A673 (cell line): ENCODE measurements around the gene CHID1. TPM values are rescaled to one million over a fixed set of nuclear protein-coding genes. Genes with fewer than 3 reads are reported as not detected.

Experiments
- BruUV-seq: library from RNA; stranded (reverse); fragments of 400-500 nt; replicated peaks from 2 replicates; lab custom pipeline; 2021; lab: Mats Ljungman, UMichigan
- CTCF ChIA-PET: fragments of 300-600 bp; sonication (Branson Sonifier 250); formaldehyde crosslinking; loops from one replicate; lab custom pipeline; 2022; ENCODE audit warnings: antibody characterized with exemption; lab: Charles Lee
- POLR2A ChIA-PET: fragments of 300-600 bp; sonication (Branson Sonifier 250); formaldehyde crosslinking; loops from one replicate; lab custom pipeline; 2022; ENCODE audit warnings: antibody characterized with exemption; ENCODE audit not compliant: low non-redundant PET; lab: Charles Lee
- DNase-seq: peaks from one replicate; pipeline ENCODE4 v3.0.0-alpha.2; 2015; ENCODE audit warnings: low spot score
- H3K27ac ChIP-seq: fragments of 200-600 bp; sonication (generic); 2 replicates; pipeline ENCODE4 v1.5.1; 2016; ENCODE audit warnings: mixed run types, low read depth, mild to moderate bottlenecking, mixed read lengths, antibody characterized with exemption, low read length; ENCODE audit not compliant: poor library complexity, severe bottlenecking
- H3K27me3 ChIP-seq: fragments of 200-600 bp; sonication (generic); replicated peaks from 2 replicates; pipeline ENCODE4 v1.6.1; 2017; ENCODE audit warnings: mixed run types, low read depth, mild to moderate bottlenecking, mixed read lengths, antibody characterized with exemption, low read length; ENCODE audit not compliant: insufficient read depth, poor library complexity
- H3K36me3 ChIP-seq: fragments of 200-600 bp; sonication (generic); 2 replicates; pipeline ENCODE4 v1.6.1; 2016; ENCODE audit warnings: mixed run types, mild to moderate bottlenecking, mixed read lengths, antibody characterized with exemption, low read length; ENCODE audit not compliant: insufficient read depth, poor library complexity, severe bottlenecking
- H3K4me1 ChIP-seq: fragments of 200-600 bp; sonication (generic); 2 replicates; pipeline ENCODE4 v1.6.1; 2017; ENCODE audit warnings: mixed run types, mild to moderate bottlenecking, mixed read lengths, antibody characterized with exemption, low read length; ENCODE audit not compliant: insufficient read depth, poor library complexity, severe bottlenecking
- H3K4me3 ChIP-seq: fragments of 200-600 bp; sonication (generic); 2 replicates; pipeline ENCODE4 v1.5.1; 2016; ENCODE audit warnings: low read depth, mixed run types, mild to moderate bottlenecking, mixed read lengths, low read length; ENCODE audit not compliant: poor library complexity, severe bottlenecking
- H3K9me3 ChIP-seq: fragments of 200-600 bp; sonication (generic); 2 replicates; pipeline ENCODE4 v1.6.1; 2016; ENCODE audit warnings: mixed run types, low read depth, mild to moderate bottlenecking, mixed read lengths, antibody characterized with exemption, low read length; ENCODE audit not compliant: poor library complexity, severe bottlenecking
- EZH2 ChIP-seq: fragments of 200-600 bp; sonication (generic); IDR thresholded peaks from 2 replicates; pipeline ENCODE4 v1.6.1; 2017; ENCODE audit warnings: borderline replicate concordance, low read depth, mild to moderate bottlenecking, mixed read lengths, antibody characterized with exemption, low read length; ENCODE audit not compliant: poor library complexity, severe bottlenecking
- intact Hi-C: fragments of 100-400 bp; cut with micrococcal nuclease; formaldehyde crosslinking; loops from one replicate; pipeline ENCODE4 v1.10.0; 2022; ENCODE audit not compliant: unreplicated experiment
- total RNA-seq: library from RNA; stranded (reverse); gene quantifications from 2 replicates; pipeline ENCODE4 v1.2.3, GENCODE V29; 2021
- TF ChIP-seq, protein P1 (sequence below): fragments of 300-800, 200-600 bp; sonication (generic); conservative IDR thresholded peaks from 2 replicates; pipeline ENCODE4 v1.5.1; 2017; ENCODE audit warnings: low read depth, mild to moderate bottlenecking, antibody characterized with exemption, low read length, moderate library complexity, mixed read lengths

The CHID1 gene
- total RNA-seq, 1 experiment from 2014 or later, result 105 TPM

DNA sequence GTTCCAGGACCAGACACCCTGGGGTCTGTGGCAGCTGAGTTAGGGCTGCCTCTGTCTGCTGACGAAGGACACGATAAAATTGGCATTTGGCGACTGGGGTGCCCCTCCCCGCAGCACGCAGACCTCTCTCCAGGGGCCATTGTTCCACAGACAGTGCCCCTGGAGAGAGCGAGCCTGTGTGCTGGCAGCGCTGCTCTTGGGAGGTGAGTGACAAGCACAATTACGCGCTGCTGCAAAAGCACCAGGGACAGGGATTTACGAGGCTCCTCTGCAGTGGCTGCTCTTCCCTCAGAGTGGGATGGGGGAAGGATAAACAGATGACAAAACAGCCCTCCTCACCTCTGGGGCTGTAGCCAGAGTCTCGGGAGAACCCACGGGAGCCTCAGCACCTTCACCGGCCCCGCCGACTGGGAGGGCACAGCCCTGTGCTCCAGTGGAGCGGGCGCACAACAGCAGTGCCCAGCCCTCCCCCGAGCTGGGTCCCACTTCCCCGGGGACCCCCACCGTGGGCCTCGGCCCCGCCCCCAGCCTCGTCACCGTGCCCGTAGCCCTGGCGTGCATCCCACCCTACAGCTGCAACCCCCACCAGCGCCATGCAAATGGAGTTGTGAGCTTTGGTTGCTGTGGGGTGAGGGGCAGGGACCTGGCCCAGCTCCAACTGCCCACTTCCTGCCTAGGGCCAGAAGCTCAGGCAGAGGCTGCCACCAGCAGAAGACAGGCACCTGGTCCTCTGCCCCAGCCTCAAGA is 19.6 kb downstream of the CHID1 start:
- no peak for TF ChIP-seq EZH2
- TF ChIP-seq, protein P1, sequence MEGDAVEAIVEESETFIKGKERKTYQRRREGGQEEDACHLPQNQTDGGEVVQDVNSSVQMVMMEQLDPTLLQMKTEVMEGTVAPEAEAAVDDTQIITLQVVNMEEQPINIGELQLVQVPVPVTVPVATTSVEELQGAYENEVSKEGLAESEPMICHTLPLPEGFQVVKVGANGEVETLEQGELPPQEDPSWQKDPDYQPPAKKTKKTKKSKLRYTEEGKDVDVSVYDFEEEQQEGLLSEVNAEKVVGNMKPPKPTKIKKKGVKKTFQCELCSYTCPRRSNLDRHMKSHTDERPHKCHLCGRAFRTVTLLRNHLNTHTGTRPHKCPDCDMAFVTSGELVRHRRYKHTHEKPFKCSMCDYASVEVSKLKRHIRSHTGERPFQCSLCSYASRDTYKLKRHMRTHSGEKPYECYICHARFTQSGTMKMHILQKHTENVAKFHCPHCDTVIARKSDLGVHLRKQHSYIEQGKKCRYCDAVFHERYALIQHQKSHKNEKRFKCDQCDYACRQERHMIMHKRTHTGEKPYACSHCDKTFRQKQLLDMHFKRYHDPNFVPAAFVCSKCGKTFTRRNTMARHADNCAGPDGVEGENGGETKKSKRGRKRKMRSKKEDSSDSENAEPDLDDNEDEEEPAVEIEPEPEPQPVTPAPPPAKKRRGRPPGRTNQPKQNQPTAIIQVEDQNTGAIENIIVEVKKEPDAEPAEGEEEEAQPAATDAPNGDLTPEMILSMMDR, result no peak
- peak; percentile 79 for DNase-seq
- POLR2A ChIA-PET, result interaction anchor here (0.7 kb wide), 1 partner anchor 16 kb away, joined by 3 read pairs; no protein-coding TSS in a partner anchor
- BruUV-seq, result no TSS peak
- H3K36me3 ChIP-seq, result no peaks in the 10 kb centered on the region
- peak overlapping the region; percentile 53 for H3K27ac ChIP-seq
- H3K4me3 ChIP-seq, result no peak overlapping the region
- no peaks in the 10 kb centered on the region for H3K27me3 ChIP-seq
- CTCF ChIA-PET, result no interaction called here
- H3K4me1 ChIP-seq, result peaks cover 18% of the 10 kb centered on the region
- intact Hi-C loops, result no loop called here
- H3K9me3 ChIP-seq, result no peaks in the 10 kb centered on the region

DNA sequence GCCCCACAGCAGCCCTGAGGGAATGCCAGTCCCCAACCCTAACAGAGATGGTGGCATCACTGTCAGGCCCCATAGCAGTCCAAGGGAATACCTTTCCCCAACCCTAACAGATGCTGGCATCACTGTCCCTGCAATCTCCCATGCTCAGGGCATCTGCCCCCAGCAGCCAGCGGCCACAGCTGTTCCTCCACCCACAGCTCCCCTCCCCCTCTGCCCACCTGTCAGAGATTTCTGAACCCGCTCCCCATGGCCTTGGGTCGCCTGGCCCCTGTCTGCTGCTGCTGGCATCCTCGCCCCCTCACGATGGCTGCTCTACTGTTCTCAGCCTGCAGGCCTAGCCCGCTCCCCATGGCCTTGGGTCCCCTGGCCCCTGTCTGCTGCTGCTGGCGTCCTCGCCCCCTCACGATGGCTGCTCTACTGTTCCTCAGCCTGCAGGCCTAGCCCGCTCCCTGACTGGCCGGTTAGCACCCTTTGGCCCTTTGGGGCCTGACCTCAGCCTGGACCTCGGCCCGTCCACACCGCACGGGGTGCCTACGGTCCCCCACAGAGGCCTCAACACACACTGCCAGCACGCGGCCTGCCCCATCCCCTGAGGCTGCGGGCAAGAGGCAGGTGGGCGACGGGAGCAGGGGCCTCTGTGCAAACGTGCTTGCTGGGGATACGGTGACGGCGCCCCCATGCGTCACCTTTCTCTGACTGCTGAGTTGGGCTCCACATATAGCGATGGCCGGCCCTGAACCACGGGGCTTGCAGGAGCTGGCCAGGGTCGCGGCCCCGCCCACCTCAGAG is 20.7 kb downstream of the CHID1 start:
- Histone ChIP-seq H3K4me1 (peaks cover 18% of the 10 kb centered on the region), H3K27me3 (no peaks in the 10 kb centered on the region), H3K9me3 (no peaks in the 10 kb centered on the region), H3K4me3 (no peak overlapping the region), H3K27ac (peak overlapping the region; percentile 53), H3K36me3 (no peaks in the 10 kb centered on the region)
- TF ChIP-seq EZH2, result no peak
- TF ChIP-seq, protein P1, result no peak
- POLR2A ChIA-PET, result no interaction called here
- DNase-seq, result no peak
- CTCF ChIA-PET, result no interaction called here
- BruUV-seq, result no TSS peak
- intact Hi-C loops, result no loop called here

DNA sequence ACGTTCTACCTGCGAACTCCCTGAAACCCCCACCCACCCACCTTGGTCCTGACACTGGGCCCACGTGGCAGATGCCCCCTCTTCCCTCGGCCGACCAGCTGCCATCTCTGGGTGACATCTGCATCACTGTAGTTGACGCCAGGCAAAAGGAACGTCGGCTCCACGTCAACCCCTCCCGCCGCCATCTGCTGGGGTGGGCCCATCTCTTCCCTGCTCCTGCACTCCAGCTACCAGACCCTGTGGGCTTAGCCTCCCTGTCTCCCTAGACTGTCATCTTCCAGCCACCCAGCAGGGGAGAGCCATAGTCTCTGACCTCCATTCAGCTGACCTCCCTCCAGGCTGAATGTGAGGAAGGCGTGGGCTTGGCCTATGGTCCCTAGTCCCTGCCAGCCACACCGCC is 21.4 kb downstream of the CHID1 start:
- no peaks in the 10 kb centered on the region for H3K27me3 ChIP-seq
- H3K4me3 ChIP-seq, result no peak overlapping the region
- peaks cover 18% of the 10 kb centered on the region for H3K4me1 ChIP-seq
- ChIA-PET CTCF (no interaction called here), POLR2A (no interaction called here)
- H3K36me3 ChIP-seq, result no peaks in the 10 kb centered on the region
- H3K27ac ChIP-seq, result no peak overlapping the region
- TF ChIP-seq, protein P1, result no peak
- no peak for TF ChIP-seq EZH2
- intact Hi-C loops, result no loop called here
- BruUV-seq, result no TSS peak
- H3K9me3 ChIP-seq, result no peaks in the 10 kb centered on the region
- no peak for DNase-seq
